Measurements from ENCODE around the gene KRT73. TPM values are rescaled to one million over a fixed set of nuclear protein-coding genes. Genes with fewer than 3 reads are reported as not detected.
A peak's percentile ranks its signal among the peaks of the same experiment; 100 is the strongest.

Gene KRT73
- total RNA-seq = not detected in 2 replicates
- not detected in 2 replicates for polyA plus RNA-seq

DNA sequence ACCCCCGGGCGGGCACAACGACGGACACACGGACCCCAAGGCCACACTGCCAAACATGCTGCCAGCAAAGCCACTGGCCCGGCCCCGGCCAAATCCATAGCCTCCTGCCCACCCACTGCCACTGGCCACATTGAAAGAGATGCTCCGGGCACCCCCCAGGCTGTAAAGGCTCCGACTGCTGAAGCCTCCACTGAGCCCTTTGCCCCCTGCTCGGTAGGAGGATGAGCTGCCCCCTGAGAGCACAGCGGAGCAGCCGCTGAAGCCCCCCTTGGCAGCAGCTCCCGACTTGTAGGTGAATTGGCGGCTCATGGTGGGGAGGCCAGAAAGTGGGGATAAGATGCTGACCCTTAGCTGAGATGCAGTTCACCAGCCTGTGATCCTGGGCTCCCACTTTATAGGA lies at the start of gene KRT73:
Gene KRT73 (minus strand): TSS at position 344 of the 400 bp plus-strand sequence. CDS start 35 bp downstream, at position 309.
- Histone ChIP-seq H3K9me3 (ENCODE audit: low read depth) (no peaks in the 10 kb centered on the region), H4K20me1 (ENCODE audit: insufficient read depth, poor library complexity, severe bottlenecking) (no peaks in the 10 kb centered on the region), H3K4me1 (ENCODE audit: insufficient read depth) (no peaks in the 10 kb centered on the region), H2AFZ (no peak within 1 kb of the TSS), H3K9me2 (replicated peaks; ENCODE audit: insufficient read depth) (no peaks in the 10 kb centered on the region), H3K36me3 (replicated peaks; ENCODE audit: insufficient read depth, low read depth) (no peaks in the 10 kb centered on the region), H3K4me2 (no peak within 1 kb of the TSS), H3K27me3 (peaks cover 6% of the 10 kb centered on the region), H3K27ac (no peak within 1 kb of the TSS), H3K79me2 (no peaks in the 10 kb centered on the region), H3K4me3 (no peak within 1 kb of the TSS)
- TF ChIP-seq EZH2phosphoT487 (IDR thresholded peaks at IDR 0.05; ENCODE audit: low read depth, severe bottlenecking, unreplicated experiment) (no peak), EZH2 (IDR thresholded peaks at IDR 0.05; ENCODE audit: borderline replicate concordance) (no peak)
- TF ChIP-seq, protein P1, sequence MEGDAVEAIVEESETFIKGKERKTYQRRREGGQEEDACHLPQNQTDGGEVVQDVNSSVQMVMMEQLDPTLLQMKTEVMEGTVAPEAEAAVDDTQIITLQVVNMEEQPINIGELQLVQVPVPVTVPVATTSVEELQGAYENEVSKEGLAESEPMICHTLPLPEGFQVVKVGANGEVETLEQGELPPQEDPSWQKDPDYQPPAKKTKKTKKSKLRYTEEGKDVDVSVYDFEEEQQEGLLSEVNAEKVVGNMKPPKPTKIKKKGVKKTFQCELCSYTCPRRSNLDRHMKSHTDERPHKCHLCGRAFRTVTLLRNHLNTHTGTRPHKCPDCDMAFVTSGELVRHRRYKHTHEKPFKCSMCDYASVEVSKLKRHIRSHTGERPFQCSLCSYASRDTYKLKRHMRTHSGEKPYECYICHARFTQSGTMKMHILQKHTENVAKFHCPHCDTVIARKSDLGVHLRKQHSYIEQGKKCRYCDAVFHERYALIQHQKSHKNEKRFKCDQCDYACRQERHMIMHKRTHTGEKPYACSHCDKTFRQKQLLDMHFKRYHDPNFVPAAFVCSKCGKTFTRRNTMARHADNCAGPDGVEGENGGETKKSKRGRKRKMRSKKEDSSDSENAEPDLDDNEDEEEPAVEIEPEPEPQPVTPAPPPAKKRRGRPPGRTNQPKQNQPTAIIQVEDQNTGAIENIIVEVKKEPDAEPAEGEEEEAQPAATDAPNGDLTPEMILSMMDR (IDR thresholded peaks at IDR 0.05; ENCODE audit: poor library complexity) = no peak
- 94% methylated on average over 13 of the region's 14 CpGs for WGBS (ENCODE audit: low lambda C conversion rate, missing lambda C conversion rate)
- DNase-seq (ENCODE audit: low spot score) = no peak

- DNase-seq (ENCODE audit: low spot score) = no peak
- Histone ChIP-seq H3K9me3 (ENCODE audit: low read depth) (no peaks in the 10 kb centered on the region), H3K9me2 (replicated peaks; ENCODE audit: insufficient read depth) (no peaks in the 10 kb centered on the region), H3K36me3 (replicated peaks; ENCODE audit: insufficient read depth, low read depth) (no peaks in the 10 kb centered on the region), H3K4me1 (ENCODE audit: insufficient read depth) (no peaks in the 10 kb centered on the region), H3K27ac (no peak overlapping the region), H3K79me2 (no peaks in the 10 kb centered on the region), H2AFZ (no peak overlapping the region), H3K4me3 (no peak overlapping the region), H3K27me3 (peaks cover 22% of the 10 kb centered on the region), H4K20me1 (ENCODE audit: insufficient read depth, poor library complexity, severe bottlenecking) (no peaks in the 10 kb centered on the region), H3K4me2 (no peak overlapping the region)
- 82% methylated on average over 7 of the region's 7 CpGs for WGBS (ENCODE audit: low lambda C conversion rate, missing lambda C conversion rate)
- TF ChIP-seq, protein P1 (IDR thresholded peaks at IDR 0.05; ENCODE audit: poor library complexity) = no peak
- TF ChIP-seq EZH2phosphoT487 (IDR thresholded peaks at IDR 0.05; ENCODE audit: low read depth, severe bottlenecking, unreplicated experiment) (no peak), EZH2 (IDR thresholded peaks at IDR 0.05; ENCODE audit: borderline replicate concordance) (no peak)
Measured at GRCh38 chr12:52667931-52668330, 49.6 kb upstream of the KRT73 start.

DNA sequence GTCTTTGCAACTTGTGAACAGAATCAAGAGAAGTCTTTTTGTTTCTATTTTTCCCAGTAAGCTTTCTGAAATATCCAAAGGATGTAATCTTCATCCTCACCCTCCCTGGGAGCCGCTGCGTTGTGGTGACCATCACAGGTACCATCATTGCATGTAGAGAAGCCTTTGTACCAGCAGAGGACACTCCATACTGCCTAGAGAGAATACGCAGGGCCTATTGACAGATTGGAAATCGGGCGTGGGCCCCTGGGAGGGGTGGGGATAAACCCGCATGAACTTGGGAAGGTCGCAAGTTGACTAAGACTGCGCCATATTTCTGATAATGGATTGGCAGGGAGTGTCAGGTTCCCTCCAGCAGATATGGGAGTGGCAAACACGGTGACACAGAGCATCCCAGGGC lies 49.1 kb upstream of the KRT73 start:
- H3K4me3 ChIP-seq = no peak overlapping the region
- H3K9me2 ChIP-seq (replicated peaks; ENCODE audit: insufficient read depth) = no peaks in the 10 kb centered on the region
- TF ChIP-seq EZH2phosphoT487 (IDR thresholded peaks at IDR 0.05; ENCODE audit: low read depth, severe bottlenecking, unreplicated experiment) (no peak), EZH2 (IDR thresholded peaks at IDR 0.05; ENCODE audit: borderline replicate concordance) (no peak)
- TF ChIP-seq, protein P1 (IDR thresholded peaks at IDR 0.05; ENCODE audit: poor library complexity) = peak; percentile 8
- WGBS (ENCODE audit: low lambda C conversion rate, missing lambda C conversion rate) = 57% methylated on average over 9 of the region's 9 CpGs
- peaks cover 22% of the 10 kb centered on the region for H3K27me3 ChIP-seq
- no peak overlapping the region for H3K4me2 ChIP-seq
- H3K79me2 ChIP-seq = no peaks in the 10 kb centered on the region
- H3K9me3 ChIP-seq (ENCODE audit: low read depth) = no peaks in the 10 kb centered on the region
- no peaks in the 10 kb centered on the region for H3K4me1 ChIP-seq (ENCODE audit: insufficient read depth)
- H3K36me3 ChIP-seq (replicated peaks; ENCODE audit: insufficient read depth, low read depth) = no peaks in the 10 kb centered on the region
- no peak for DNase-seq (ENCODE audit: low spot score)
- H3K27ac ChIP-seq = no peak overlapping the region
- no peak overlapping the region for H2AFZ ChIP-seq
- H4K20me1 ChIP-seq (ENCODE audit: insufficient read depth, poor library complexity, severe bottlenecking) = no peaks in the 10 kb centered on the region

DNA sequence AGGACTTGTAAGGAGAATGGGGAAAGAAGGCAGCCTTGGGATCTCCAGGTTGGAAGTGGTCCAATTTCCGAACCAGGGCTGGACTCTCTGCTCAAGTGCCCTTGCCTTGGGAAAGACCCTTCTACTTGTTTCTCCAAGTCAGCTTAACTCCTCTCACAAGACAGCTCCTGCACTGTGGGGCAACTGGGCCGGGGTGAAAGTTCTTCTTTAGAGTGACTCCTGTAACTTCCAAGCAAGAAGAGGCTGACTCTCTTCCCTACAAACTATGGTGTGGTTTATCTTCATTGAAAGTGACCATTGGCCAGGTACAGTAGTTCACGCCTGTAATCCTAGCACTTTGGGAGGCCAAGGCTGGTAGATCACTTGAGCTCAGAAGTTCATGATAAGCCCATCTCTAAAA lies 48.1 kb upstream of the KRT73 start:
- no peaks in the 10 kb centered on the region for H3K79me2 ChIP-seq
- no peak overlapping the region for H3K4me3 ChIP-seq
- H3K27ac ChIP-seq = no peak overlapping the region
- no peaks in the 10 kb centered on the region for H4K20me1 ChIP-seq (ENCODE audit: insufficient read depth, poor library complexity, severe bottlenecking)
- TF ChIP-seq, protein P1 (IDR thresholded peaks at IDR 0.05; ENCODE audit: poor library complexity) = no peak
- TF ChIP-seq EZH2phosphoT487 (IDR thresholded peaks at IDR 0.05; ENCODE audit: low read depth, severe bottlenecking, unreplicated experiment) = no peak
- 83% methylated on average over 3 of the region's 3 CpGs for WGBS (ENCODE audit: low lambda C conversion rate, missing lambda C conversion rate)
- H3K9me2 ChIP-seq (replicated peaks; ENCODE audit: insufficient read depth) = no peaks in the 10 kb centered on the region
- no peaks in the 10 kb centered on the region for H3K36me3 ChIP-seq (replicated peaks; ENCODE audit: insufficient read depth, low read depth)
- H2AFZ ChIP-seq = no peak overlapping the region
- DNase-seq (ENCODE audit: low spot score) = no peak
- no peaks in the 10 kb centered on the region for H3K9me3 ChIP-seq (ENCODE audit: low read depth)
- no peaks in the 10 kb centered on the region for H3K4me1 ChIP-seq (ENCODE audit: insufficient read depth)
- peaks cover 22% of the 10 kb centered on the region for H3K27me3 ChIP-seq
- no peak overlapping the region for H3K4me2 ChIP-seq
